ENCODE data around the gene TRAPPC11.

GRCh38 chr4:183755596-183755995 is 96.5 kb downstream of the TRAPPC11 start:
- TF ChIP-seq EP300 (conservative IDR thresholded peaks at IDR 0.05; ENCODE audit: poor library complexity, severe bottlenecking) (no peak), CTCF (IDR thresholded peaks at IDR 0.05; ENCODE audit: poor library complexity, severe bottlenecking) (no peak), POLR2AphosphoS5 (IDR thresholded peaks at IDR 0.05) (no peak), EZH2 (IDR thresholded peaks at IDR 0.05; ENCODE audit: borderline replicate concordance, insufficient read depth, low read length, poor library complexity, severe bottlenecking) (no peak), REST (IDR thresholded peaks at IDR 0.05; ENCODE audit: borderline replicate concordance) (no peak), RAD21 (conservative IDR thresholded peaks at IDR 0.05) (no peak), TAF1 (IDR thresholded peaks at IDR 0.05; ENCODE audit: low read depth) (no peak), SMC3 (conservative IDR thresholded peaks at IDR 0.05; ENCODE audit: poor library complexity) (no peak), MXI1 (conservative IDR thresholded peaks at IDR 0.05; ENCODE audit: poor library complexity, severe bottlenecking) (no peak)
